Chondrocyte (in vitro differentiated cells): ENCODE results near the gene STIM2. TPM values are rescaled to one million over a fixed set of nuclear protein-coding genes. Genes with fewer than 3 reads are reported as not detected.

Experiments
- DNase-seq: peaks from one replicate; pipeline ENCODE4 v3.0.0; 2021; ENCODE audit warnings: mixed read lengths, low spot score
- H3K27ac Mint-ChIP-seq: one replicate; pipeline ENCODE4 v1.8.0; 2021; ENCODE audit warnings: mild to moderate bottlenecking, moderate library complexity, mixed read lengths; ENCODE audit not compliant: unreplicated experiment
- H3K27me3 Mint-ChIP-seq: 2 replicates; pipeline ENCODE4 v1.8.0; 2021; ENCODE audit warnings: low read depth, mixed read lengths
- H3K36me3 Mint-ChIP-seq: 2 replicates; pipeline ENCODE4 v1.8.0; 2021; ENCODE audit warnings: low read depth, mixed read lengths
- H3K4me1 Mint-ChIP-seq: 2 replicates; pipeline ENCODE4 v1.8.0; 2021; ENCODE audit warnings: low read depth, mild to moderate bottlenecking, mixed read lengths
- H3K4me3 Mint-ChIP-seq: one replicate; pipeline ENCODE4 v1.8.0; 2021; ENCODE audit warnings: mild to moderate bottlenecking, moderate library complexity, mixed read lengths; ENCODE audit not compliant: unreplicated experiment
- H3K9me3 Mint-ChIP-seq: 2 replicates; pipeline ENCODE4 v1.8.0; 2021; ENCODE audit warnings: low read depth, mixed read lengths
- total RNA-seq: library from RNA; stranded (reverse); gene quantifications from 3 replicates; pipeline ENCODE4 v1.2.1, GENCODE V29; 2021
- TF ChIP-seq, protein P1 (sequence below): fragments of 200-600 bp; sonication (generic); IDR thresholded peaks from 2 replicates; pipeline ENCODE4 v1.5.0; 2021; ENCODE audit warnings: antibody characterized with exemption, mild to moderate bottlenecking, moderate library complexity

Gene STIM2
- total RNA-seq, 1 donor from 2014 or later: 13.5 TPM

DNA sequence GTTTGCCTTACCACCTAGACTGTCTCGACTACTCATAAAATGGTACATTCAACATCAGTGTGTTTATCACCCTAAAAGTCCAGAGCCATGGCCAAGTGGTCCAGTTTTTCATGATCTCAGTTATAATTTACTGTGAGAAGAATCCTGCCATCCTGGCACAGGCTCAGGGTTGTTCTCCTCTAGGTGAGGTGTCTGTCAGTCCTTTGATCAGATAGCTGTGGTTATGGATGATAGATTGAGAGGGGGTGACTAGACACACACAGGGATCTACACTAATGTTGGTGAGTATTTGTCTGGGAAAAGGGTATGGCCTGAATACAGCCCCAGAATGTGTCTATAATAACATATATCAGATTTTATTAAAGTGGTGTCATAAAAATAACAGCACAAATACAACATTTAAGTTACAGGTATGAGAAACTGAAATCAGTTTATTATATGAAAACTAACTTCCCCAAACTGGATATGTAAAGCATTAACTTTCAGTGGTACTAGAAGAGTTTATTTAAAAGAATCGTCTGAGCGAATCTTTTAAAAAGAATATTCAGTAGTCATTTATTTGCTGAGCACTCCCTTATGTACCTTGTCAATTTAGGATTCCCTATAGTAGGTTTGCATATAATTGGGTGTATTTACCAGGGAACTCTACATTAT lies 93.3 kb downstream of the STIM2 start:
- TF ChIP-seq, protein P1, sequence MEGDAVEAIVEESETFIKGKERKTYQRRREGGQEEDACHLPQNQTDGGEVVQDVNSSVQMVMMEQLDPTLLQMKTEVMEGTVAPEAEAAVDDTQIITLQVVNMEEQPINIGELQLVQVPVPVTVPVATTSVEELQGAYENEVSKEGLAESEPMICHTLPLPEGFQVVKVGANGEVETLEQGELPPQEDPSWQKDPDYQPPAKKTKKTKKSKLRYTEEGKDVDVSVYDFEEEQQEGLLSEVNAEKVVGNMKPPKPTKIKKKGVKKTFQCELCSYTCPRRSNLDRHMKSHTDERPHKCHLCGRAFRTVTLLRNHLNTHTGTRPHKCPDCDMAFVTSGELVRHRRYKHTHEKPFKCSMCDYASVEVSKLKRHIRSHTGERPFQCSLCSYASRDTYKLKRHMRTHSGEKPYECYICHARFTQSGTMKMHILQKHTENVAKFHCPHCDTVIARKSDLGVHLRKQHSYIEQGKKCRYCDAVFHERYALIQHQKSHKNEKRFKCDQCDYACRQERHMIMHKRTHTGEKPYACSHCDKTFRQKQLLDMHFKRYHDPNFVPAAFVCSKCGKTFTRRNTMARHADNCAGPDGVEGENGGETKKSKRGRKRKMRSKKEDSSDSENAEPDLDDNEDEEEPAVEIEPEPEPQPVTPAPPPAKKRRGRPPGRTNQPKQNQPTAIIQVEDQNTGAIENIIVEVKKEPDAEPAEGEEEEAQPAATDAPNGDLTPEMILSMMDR: no peak
- Mint-ChIP-seq H3K36me3 (peaks cover under 1% of the 10 kb centered on the region), H3K9me3 (peaks cover 4% of the 10 kb centered on the region), H3K4me1 (peaks cover 17% of the 10 kb centered on the region), H3K4me3 (no peak overlapping the region), H3K27me3 (no peaks in the 10 kb centered on the region), H3K27ac (no peak overlapping the region)
- no peak for DNase-seq

- Mint-ChIP-seq H3K9me3 (peaks cover 4% of the 10 kb centered on the region), H3K36me3 (peaks cover 6% of the 10 kb centered on the region), H3K4me1 (peaks cover 17% of the 10 kb centered on the region), H3K27ac (no peak overlapping the region), H3K27me3 (no peaks in the 10 kb centered on the region), H3K4me3 (no peak overlapping the region)
- DNase-seq: no peak
- TF ChIP-seq, protein P1: no peak
Measured at GRCh38 chr4:26955241-26955640, 94.6 kb downstream of the STIM2 start.

DNA sequence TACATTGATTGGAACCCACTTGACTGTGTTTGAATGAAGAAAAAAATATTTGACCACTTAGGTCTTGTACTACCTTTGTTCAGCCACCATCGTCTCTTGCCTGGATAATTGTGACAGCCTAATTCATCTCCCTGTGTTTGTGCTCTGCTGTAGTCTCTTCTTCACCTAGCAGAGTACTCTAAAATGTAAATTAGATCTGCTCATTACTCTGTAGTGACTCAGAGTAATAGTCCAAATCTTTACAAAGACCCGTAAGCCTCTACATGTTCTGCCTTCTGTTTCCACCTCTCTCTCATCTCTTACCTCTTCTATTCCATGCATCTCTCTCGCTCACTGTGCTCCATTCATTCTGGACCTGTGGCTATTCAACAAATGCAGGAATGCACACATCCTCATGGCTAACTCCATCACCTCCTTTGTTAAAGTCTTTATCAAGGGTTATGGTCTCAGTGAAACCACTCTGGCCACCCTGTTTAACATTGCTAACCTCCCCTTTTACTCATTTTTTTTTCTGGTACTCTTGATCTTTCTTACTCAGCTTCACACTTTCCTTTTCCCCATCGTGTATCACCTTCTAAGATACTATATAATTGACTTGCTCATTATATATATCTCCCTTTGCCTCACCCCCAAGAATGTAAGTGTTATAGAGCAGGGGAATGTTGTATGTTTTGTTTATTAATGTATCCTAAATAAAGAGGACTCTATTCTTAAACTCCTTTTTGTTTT lies 98.4 kb downstream of the STIM2 start:
- Mint-ChIP-seq H3K4me1 (peaks cover 15% of the 10 kb centered on the region), H3K4me3 (no peak overlapping the region), H3K27ac (no peak overlapping the region), H3K36me3 (peaks cover 6% of the 10 kb centered on the region), H3K9me3 (no peaks in the 10 kb centered on the region), H3K27me3 (no peaks in the 10 kb centered on the region)
- DNase-seq: no peak
- TF ChIP-seq, protein P1: no peak

- Mint-ChIP-seq H3K36me3 (peaks cover 6% of the 10 kb centered on the region), H3K9me3 (no peaks in the 10 kb centered on the region), H3K27me3 (no peaks in the 10 kb centered on the region), H3K4me1 (peaks cover 19% of the 10 kb centered on the region), H3K4me3 (no peak overlapping the region), H3K27ac (no peak overlapping the region)
- TF ChIP-seq, protein P1: no peak
- no peak for DNase-seq
Measured at GRCh38 chr4:26959654-26960047, 99.0 kb downstream of the STIM2 start.

DNA sequence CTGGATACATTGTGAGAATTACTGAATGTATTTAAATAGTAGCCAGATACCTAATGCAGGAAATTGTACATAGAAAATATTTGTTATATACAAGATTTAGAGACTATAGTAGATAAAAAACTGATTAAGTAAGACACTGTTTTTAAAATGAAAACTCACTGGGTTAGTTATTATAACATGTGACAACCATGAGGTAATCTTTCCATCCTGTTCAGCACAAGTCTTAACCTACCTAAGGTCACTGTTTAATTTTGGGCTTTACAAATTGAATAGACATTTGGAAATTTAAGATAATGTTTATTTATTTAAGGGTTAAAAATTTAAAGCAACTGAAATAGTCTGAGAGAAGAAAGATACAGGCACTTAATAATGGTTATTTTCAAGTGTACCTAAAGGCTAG lies 102.1 kb downstream of the STIM2 start:
- H3K4me1 Mint-ChIP-seq: peaks cover 28% of the 10 kb centered on the region
- no peak overlapping the region for H3K27ac Mint-ChIP-seq
- no peaks in the 10 kb centered on the region for H3K27me3 Mint-ChIP-seq
- H3K4me3 Mint-ChIP-seq: no peak overlapping the region
- no peaks in the 10 kb centered on the region for H3K9me3 Mint-ChIP-seq
- peaks cover 6% of the 10 kb centered on the region for H3K36me3 Mint-ChIP-seq
- TF ChIP-seq, protein P1: no peak
- DNase-seq: no peak
